HepG2 (cell line): Measurements from ENCODE around the gene SCAPER. TPM values are rescaled to one million over a fixed set of nuclear protein-coding genes. Genes with fewer than 3 reads are reported as not detected.

ENCODE experiments used
- AHR ChIP-seq: IDR thresholded peaks from 2 replicates; pipeline ENCODE4 v1.6.1; 2018; ENCODE audit warnings: missing genetic modification reagents, missing compliant biosample characterization
- CCDC6 ChIP-seq: sonication (generic); formaldehyde crosslinking; IDR thresholded peaks from 2 replicates; pipeline ENCODE4 v1.8.1; 2022; ENCODE audit warnings: mild to moderate bottlenecking, missing genetic modification reagents, moderate library complexity
- ELF1 ChIP-seq: sonication (generic); formaldehyde crosslinking; IDR thresholded peaks from 2 replicates; pipeline ENCODE4 v1.4.0; 2020; ENCODE audit warnings: missing genetic modification reagents
- GRHL1 ChIP-seq: sonication (generic); formaldehyde crosslinking; conservative IDR thresholded peaks from 2 replicates; pipeline ENCODE4 v1.8.0; 2022; ENCODE audit warnings: missing genetic modification reagents
- KAT2B ChIP-seq: fragments of 150-350 bp; IDR thresholded peaks from 2 replicates; pipeline ENCODE4 v1.6.1; 2014; ENCODE audit warnings: low read depth, low read length, borderline replicate concordance
- KAT8 ChIP-seq: IDR thresholded peaks from 2 replicates; pipeline ENCODE4 v1.6.1; 2016; ENCODE audit warnings: missing genetic modification reagents, missing compliant biosample characterization
- MED8 ChIP-seq: sonication (generic); formaldehyde crosslinking; IDR thresholded peaks from 2 replicates; pipeline ENCODE4 v1.8.1; 2023; ENCODE audit warnings: mild to moderate bottlenecking, missing genetic modification reagents; ENCODE audit not compliant: insufficient replicate concordance
- NKX3-1 ChIP-seq: sonication (generic); formaldehyde crosslinking; IDR thresholded peaks from 2 replicates; pipeline ENCODE4 v1.5.0; 2020; ENCODE audit warnings: missing genetic modification reagents
- PRDM15 ChIP-seq: sonication (generic); formaldehyde crosslinking; IDR thresholded peaks from 2 replicates; pipeline ENCODE4 v1.4.0; 2020; ENCODE audit warnings: missing genetic modification reagents
- YEATS2 ChIP-seq: sonication (generic); formaldehyde crosslinking; IDR thresholded peaks from 2 replicates; pipeline ENCODE4 v1.4.0; 2020; ENCODE audit warnings: missing genetic modification reagents, borderline replicate concordance
- ZNF101 ChIP-seq: sonication (generic); formaldehyde crosslinking; IDR thresholded peaks from 2 replicates; pipeline ENCODE4 v1.4.0; 2020; ENCODE audit warnings: mild to moderate bottlenecking, low read depth, missing genetic modification reagents, borderline replicate concordance
- ZNF20 ChIP-seq: sonication (generic); formaldehyde crosslinking; IDR thresholded peaks from 2 replicates; pipeline ENCODE4 v1.4.0; 2020; ENCODE audit warnings: mild to moderate bottlenecking, moderate library complexity, missing genetic modification reagents
- ZNF557 ChIP-seq: sonication (generic); formaldehyde crosslinking; IDR thresholded peaks from 2 replicates; pipeline ENCODE4 v1.4.0; 2020; ENCODE audit warnings: missing genetic modification reagents
- ZNF781 ChIP-seq: sonication (generic); formaldehyde crosslinking; IDR thresholded peaks from 2 replicates; pipeline ENCODE4 v1.5.1; 2020; ENCODE audit warnings: borderline replicate concordance, mild to moderate bottlenecking, missing genetic modification reagents; ENCODE audit errors: not compliant biosample characterization
- ZSCAN29 ChIP-seq: sonication (generic); formaldehyde crosslinking; conservative IDR thresholded peaks from 2 replicates; pipeline ENCODE4 v1.4.0; 2020; ENCODE audit warnings: mild to moderate bottlenecking, missing genetic modification reagents
- polyA plus RNA-seq, 8 experiments: library from polyadenylated mRNA; depleted of rRNA in 3 of 8; stranded (reverse) in 7 of 8; unstranded in 1 of 8; fragments of >200 nt; fragmentation: Illumina TruSeq in 4 of 8; extraction: Trizol in 4 of 8; gene quantifications; 2 replicates each; pipeline versions ENCODE4 v1.2.1 to v1.2.3, GENCODE V29; 2011 to 2016; ENCODE audit warnings: low read depth in 4 of 8, missing spikeins in 1 of 8, mixed read lengths in 1 of 8; ENCODE audit not compliant: insufficient read depth in 1 of 8
- total RNA-seq, 5 experiments: library from RNA; depleted of rRNA; stranded (reverse); fragments of >200 nt; fragmentation: Illumina TruSeq; extraction: Trizol; gene quantifications; 2 replicates each; pipeline ENCODE4 v1.2.3, GENCODE V29; 2016; ENCODE audit warnings: low read depth in 1 of 5
- TF ChIP-seq, protein P1 (sequence below): sonication (generic); formaldehyde crosslinking; IDR thresholded peaks from 2 replicates; pipeline ENCODE4 v1.4.0; 2020; ENCODE audit warnings: mild to moderate bottlenecking, missing genetic modification reagents

Gene SCAPER
- total and polyA plus RNA-seq, 2 of the 13 experiments (the other 11 are each of a cell fraction or from before 2014, with no cell fraction given) = 4.3 to 10.5 TPM

DNA sequence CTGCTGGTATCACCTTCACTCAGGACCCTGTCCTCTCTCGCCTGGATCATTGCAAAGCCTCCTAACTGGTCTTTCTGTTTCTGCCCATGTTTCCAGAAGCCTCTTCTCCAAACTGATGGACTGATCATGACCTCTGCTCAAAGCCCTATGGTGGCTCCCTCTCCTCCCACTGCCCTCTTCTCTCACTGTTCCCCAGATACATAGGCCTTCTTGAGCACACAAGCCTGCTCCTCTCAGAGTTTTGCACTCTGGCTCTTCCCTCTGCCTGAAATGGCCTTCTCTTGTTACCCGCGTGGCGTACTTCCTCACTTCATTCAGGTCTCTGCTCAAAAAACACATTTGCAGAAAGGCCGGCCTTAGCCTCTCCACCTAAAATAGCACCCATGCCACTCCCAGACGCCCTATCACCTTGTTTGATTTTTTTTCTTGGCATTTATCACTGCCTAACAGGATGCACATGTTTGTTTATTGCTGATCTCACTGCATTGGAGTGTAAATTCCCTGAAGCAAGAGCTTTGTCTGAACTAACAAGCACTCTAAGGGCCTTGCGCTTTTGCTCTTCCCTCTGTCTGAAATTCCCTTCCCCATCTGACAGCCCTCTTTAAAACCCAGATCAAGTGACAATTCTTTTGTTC lies 592.5 kb downstream of the SCAPER start (continued):
- TF ChIP-seq, protein P1, sequence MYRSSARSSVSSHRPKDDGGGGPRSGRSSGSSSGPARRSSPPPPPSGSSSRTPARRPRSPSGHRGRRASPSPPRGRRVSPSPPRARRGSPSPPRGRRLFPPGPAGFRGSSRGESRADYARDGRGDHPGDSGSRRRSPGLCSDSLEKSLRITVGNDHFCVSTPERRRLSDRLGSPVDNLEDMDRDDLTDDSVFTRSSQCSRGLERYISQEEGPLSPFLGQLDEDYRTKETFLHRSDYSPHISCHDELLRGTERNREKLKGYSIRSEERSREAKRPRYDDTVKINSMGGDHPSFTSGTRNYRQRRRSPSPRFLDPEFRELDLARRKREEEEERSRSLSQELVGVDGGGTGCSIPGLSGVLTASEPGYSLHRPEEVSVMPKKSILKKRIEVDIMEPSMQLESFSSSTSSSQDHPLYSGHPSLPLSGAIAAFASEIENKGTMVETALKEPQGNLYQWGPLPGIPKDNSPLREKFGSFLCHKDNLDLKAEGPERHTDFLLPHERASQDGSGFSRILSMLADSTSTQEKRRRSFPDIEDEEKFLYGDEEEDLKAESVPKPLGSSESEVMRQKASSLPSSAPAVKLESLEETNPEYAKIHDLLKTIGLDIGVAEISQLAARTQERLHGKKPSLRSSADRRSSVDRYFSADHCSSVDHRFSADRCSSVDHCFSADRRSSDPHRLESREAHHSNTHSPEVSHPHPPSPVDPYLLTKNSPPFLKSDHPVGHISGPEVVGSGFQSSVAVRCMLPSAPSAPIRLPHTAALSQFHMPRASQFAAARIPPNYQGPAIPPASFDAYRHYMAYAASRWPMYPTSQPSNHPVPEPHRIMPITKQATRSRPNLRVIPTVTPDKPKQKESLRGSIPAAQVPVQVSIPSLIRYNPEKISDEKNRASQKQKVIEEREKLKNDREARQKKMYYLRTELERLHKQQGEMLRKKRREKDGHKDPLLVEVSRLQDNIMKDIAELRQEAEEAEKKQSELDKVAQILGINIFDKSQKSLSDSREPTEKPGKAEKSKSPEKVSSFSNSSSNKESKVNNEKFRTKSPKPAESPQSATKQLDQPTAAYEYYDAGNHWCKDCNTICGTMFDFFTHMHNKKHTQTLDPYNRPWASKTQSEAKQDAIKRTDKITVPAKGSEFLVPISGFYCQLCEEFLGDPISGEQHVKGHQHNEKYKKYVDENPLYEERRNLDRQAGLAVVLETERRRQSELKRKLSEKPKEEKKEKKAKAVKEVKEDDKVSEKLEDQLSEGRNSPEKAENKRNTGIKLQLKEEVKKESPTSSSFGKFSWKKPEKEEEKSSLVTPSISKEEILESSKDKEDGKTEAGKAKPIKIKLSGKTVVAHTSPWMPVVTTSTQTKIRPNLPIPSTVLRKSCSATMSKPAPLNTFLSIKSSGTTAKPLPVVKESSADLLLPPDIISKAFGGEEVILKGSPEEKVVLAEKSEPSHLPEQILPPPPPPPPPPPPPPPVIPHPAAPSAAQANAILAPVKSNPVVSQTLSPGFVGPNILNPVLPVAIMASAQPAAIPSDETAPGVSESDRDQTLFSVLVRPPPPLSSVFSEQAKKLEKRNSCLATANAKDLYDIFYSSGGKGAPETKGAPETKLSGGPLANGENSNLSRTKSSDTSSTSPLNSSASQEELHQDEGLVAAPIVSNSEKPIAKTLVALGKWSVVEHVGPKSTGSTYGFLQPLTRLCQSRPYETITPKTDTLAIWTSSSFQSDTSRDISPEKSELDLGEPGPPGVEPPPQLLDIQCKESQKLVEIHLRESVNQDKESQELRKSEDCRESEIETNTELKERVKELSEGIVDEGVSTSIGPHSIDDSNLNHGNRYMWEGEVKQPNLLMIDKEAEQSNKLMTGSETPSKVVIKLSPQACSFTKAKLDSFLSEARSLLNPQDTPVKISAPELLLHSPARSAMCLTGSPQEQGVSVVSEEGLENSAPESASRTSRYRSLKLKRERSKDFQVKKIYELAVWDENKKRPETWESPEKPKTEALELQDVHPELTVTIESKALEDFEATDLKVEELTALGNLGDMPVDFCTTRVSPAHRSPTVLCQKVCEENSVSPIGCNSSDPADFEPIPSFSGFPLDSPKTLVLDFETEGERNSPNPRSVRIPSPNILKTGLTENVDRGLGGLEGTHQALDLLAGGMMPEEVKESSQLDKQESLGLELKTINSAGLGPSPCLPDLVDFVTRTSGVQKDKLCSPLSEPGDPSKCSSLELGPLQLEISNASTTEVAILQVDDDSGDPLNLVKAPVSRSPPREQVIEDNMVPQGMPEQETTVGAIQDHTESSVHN (CRISPR knock-in tag) = no peak
- TF ChIP-seq MED8 = no peak
- TF ChIP-seq ZNF781 (CRISPR knock-in tag) = no peak
- TF ChIP-seq PRDM15 (CRISPR knock-in tag) = no peak
- 0 out of 2 replicates have a peak, but pooled peaks have one; percentile 25 for TF ChIP-seq KAT8
- no peak for TF ChIP-seq AHR
- no peak for TF ChIP-seq ZNF557 (CRISPR knock-in tag)
- TF ChIP-seq KAT2B = no peak
- TF ChIP-seq ZNF101 (CRISPR knock-in tag) = no peak
- no peak for TF ChIP-seq ZNF20 (CRISPR knock-in tag)
- no peak for TF ChIP-seq ZSCAN29 (CRISPR knock-in tag)
- no peak for TF ChIP-seq GRHL1 (CRISPR knock-in tag)
- no peak for TF ChIP-seq CCDC6
- TF ChIP-seq ELF1 (CRISPR knock-in tag) = no peak
- TF ChIP-seq YEATS2 (CRISPR knock-in tag) = no peak
- TF ChIP-seq NKX3-1 (CRISPR knock-in tag) = no peak
